H1 (cell line): ENCODE measurements around the gene TNIP3. TPM values are rescaled to one million over a fixed set of nuclear protein-coding genes. Genes with fewer than 3 reads are reported as not detected.

Experiments used
- BRCA1 ChIP-seq: IDR thresholded peaks from 2 replicates; pipeline ENCODE4 v1.6.1; 2012; ENCODE audit warnings: low read depth, low read length, improper control_type of control experiment
- CBX5 ChIP-seq: fragments of 300-800, 300-1000 bp; sonication (generic); IDR thresholded peaks from 2 replicates; pipeline ENCODE4 v1.7.1; 2016; ENCODE audit warnings: antibody characterized with exemption, low read length, low read depth
- CHD1 ChIP-seq: IDR thresholded peaks from 2 replicates; pipeline ENCODE4 v1.6.1; 2012; ENCODE audit warnings: low read depth, low read length, improper control_type of control experiment
- EP300 ChIP-seq, 2 experiments: IDR thresholded peaks; 1 replicate in 1 of 2; 2 replicates in 1 of 2; pipeline ENCODE4 v1.6.1; 2011 to 2012; ENCODE audit warnings: low read depth in 2 of 2, low read length in 2 of 2, mild to moderate bottlenecking in 2 of 2, borderline replicate concordance in 1 of 2, inconsistent platforms in 1 of 2, moderate library complexity in 1 of 2
- KDM4A ChIP-seq: IDR thresholded peaks from one replicate; pipeline ENCODE4 v1.7.1; 2012; ENCODE audit warnings: low read depth, mild to moderate bottlenecking, moderate library complexity, low read length, inconsistent platforms; ENCODE audit not compliant: severe bottlenecking
- NRF1 ChIP-seq: IDR thresholded peaks from 2 replicates; pipeline ENCODE4 v1.6.1; 2011; ENCODE audit warnings: mild to moderate bottlenecking, low read depth, low read length, improper control_type of control experiment
- POLR2A ChIP-seq, 2 experiments: IDR thresholded peaks; 1 replicate in 1 of 2; 2 replicates in 1 of 2; pipeline ENCODE4 v1.6.1; 2011; ENCODE audit warnings: low read depth in 2 of 2, low read length in 2 of 2, mild to moderate bottlenecking in 2 of 2; ENCODE audit errors: control extremely low read depth in 1 of 2
- SIN3A ChIP-seq, 2 experiments: IDR thresholded peaks in 1 of 2; conservative IDR thresholded peaks in 1 of 2; 2 replicates each; pipeline ENCODE4 v1.6.1; 2011 to 2012; ENCODE audit warnings: low read length in 2 of 2, improper control_type of control experiment in 1 of 2, low read depth in 1 of 2, mild to moderate bottlenecking in 1 of 2
- SUZ12 ChIP-seq: fragments of 200-600 bp; sonication (generic); IDR thresholded peaks from 2 replicates; pipeline ENCODE4 v1.6.1; 2012; ENCODE audit warnings: mild to moderate bottlenecking, inconsistent platforms, low read length, moderate library complexity, mixed read lengths
- TBP ChIP-seq: IDR thresholded peaks from 2 replicates; pipeline ENCODE4 v1.6.1; 2011; ENCODE audit warnings: low read depth, low read length, improper control_type of control experiment
- TEAD4 ChIP-seq: IDR thresholded peaks from 2 replicates; pipeline ENCODE4 v1.6.1; 2012; ENCODE audit warnings: low read depth, low read length, inconsistent platforms, mixed read lengths
- polyA plus RNA-seq, 7 experiments: library from polyadenylated mRNA; depleted of rRNA in 3 of 7; stranded (reverse) in 5 of 7; unstranded in 2 of 7; fragments of >200 nt in 5 of 7; fragments of 200-250 nt in 2 of 7; gene quantifications; 1 replicate in 5 of 7; 2 replicates in 1 of 7; 4 replicates in 1 of 7; pipeline versions ENCODE4 v1.2.1 to v1.2.3, GENCODE V29; 2011 to 2013; ENCODE audit warnings: missing spikeins in 2 of 7, mixed read lengths in 2 of 7
- total RNA-seq: library from RNA; stranded (reverse); fragmentation: NEBNext Ultra II Directional; extraction: Animal tissue kit (Norgen Biotek cat#: 25700); gene quantifications from 2 replicates; pipeline ENCODE4 v1.2.1, GENCODE V29; 2021
- TF ChIP-seq, protein P1 (sequence below): fragments of 300-600 bp; sonication (generic); IDR thresholded peaks from 2 replicates; pipeline ENCODE4 v1.7.1; 2012; ENCODE audit warnings: low read length, moderate library complexity, mild to moderate bottlenecking, inconsistent platforms; ENCODE audit not compliant: insufficient replicate concordance

Gene TNIP3
- total and polyA plus RNA-seq, 2 of the 8 experiments (the other 6 are each of a cell fraction or from before 2014, with no cell fraction given): not detected

DNA sequence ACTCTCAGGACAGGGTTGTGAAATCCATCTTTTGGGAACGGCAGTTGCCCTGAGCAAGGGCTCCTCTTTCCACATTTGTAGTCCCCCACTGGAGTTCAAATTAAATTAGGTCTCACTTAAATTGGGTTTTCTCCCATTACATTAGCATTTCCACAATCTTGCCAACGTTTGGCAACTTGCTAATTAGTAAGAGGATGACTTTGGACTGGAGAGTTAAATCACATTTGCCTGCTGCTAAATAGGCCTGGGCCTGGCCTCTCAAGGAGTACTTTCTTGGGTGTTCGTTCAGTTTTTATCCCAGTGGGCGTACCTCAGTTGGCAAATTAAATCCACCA is 33.8 kb downstream of the TNIP3 start (continued):
- TF ChIP-seq, protein P1, sequence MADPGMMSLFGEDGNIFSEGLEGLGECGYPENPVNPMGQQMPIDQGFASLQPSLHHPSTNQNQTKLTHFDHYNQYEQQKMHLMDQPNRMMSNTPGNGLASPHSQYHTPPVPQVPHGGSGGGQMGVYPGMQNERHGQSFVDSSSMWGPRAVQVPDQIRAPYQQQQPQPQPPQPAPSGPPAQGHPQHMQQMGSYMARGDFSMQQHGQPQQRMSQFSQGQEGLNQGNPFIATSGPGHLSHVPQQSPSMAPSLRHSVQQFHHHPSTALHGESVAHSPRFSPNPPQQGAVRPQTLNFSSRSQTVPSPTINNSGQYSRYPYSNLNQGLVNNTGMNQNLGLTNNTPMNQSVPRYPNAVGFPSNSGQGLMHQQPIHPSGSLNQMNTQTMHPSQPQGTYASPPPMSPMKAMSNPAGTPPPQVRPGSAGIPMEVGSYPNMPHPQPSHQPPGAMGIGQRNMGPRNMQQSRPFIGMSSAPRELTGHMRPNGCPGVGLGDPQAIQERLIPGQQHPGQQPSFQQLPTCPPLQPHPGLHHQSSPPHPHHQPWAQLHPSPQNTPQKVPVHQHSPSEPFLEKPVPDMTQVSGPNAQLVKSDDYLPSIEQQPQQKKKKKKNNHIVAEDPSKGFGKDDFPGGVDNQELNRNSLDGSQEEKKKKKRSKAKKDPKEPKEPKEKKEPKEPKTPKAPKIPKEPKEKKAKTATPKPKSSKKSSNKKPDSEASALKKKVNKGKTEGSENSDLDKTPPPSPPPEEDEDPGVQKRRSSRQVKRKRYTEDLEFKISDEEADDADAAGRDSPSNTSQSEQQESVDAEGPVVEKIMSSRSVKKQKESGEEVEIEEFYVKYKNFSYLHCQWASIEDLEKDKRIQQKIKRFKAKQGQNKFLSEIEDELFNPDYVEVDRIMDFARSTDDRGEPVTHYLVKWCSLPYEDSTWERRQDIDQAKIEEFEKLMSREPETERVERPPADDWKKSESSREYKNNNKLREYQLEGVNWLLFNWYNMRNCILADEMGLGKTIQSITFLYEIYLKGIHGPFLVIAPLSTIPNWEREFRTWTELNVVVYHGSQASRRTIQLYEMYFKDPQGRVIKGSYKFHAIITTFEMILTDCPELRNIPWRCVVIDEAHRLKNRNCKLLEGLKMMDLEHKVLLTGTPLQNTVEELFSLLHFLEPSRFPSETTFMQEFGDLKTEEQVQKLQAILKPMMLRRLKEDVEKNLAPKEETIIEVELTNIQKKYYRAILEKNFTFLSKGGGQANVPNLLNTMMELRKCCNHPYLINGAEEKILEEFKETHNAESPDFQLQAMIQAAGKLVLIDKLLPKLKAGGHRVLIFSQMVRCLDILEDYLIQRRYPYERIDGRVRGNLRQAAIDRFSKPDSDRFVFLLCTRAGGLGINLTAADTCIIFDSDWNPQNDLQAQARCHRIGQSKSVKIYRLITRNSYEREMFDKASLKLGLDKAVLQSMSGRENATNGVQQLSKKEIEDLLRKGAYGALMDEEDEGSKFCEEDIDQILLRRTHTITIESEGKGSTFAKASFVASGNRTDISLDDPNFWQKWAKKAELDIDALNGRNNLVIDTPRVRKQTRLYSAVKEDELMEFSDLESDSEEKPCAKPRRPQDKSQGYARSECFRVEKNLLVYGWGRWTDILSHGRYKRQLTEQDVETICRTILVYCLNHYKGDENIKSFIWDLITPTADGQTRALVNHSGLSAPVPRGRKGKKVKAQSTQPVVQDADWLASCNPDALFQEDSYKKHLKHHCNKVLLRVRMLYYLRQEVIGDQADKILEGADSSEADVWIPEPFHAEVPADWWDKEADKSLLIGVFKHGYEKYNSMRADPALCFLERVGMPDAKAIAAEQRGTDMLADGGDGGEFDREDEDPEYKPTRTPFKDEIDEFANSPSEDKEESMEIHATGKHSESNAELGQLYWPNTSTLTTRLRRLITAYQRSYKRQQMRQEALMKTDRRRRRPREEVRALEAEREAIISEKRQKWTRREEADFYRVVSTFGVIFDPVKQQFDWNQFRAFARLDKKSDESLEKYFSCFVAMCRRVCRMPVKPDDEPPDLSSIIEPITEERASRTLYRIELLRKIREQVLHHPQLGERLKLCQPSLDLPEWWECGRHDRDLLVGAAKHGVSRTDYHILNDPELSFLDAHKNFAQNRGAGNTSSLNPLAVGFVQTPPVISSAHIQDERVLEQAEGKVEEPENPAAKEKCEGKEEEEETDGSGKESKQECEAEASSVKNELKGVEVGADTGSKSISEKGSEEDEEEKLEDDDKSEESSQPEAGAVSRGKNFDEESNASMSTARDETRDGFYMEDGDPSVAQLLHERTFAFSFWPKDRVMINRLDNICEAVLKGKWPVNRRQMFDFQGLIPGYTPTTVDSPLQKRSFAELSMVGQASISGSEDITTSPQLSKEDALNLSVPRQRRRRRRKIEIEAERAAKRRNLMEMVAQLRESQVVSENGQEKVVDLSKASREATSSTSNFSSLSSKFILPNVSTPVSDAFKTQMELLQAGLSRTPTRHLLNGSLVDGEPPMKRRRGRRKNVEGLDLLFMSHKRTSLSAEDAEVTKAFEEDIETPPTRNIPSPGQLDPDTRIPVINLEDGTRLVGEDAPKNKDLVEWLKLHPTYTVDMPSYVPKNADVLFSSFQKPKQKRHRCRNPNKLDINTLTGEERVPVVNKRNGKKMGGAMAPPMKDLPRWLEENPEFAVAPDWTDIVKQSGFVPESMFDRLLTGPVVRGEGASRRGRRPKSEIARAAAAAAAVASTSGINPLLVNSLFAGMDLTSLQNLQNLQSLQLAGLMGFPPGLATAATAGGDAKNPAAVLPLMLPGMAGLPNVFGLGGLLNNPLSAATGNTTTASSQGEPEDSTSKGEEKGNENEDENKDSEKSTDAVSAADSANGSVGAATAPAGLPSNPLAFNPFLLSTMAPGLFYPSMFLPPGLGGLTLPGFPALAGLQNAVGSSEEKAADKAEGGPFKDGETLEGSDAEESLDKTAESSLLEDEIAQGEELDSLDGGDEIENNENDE: no peak
- TF ChIP-seq SUZ12: no peak
- TF ChIP-seq KDM4A: no peak
- no peak for TF ChIP-seq CBX5
- TF ChIP-seq NRF1: no peak
- no peak for TF ChIP-seq EP300 (IDR thresholded peaks at IDR 0.05; ENCODE audit: borderline replicate concordance in 1 of 2, low read depth in 2 of 2, low read length in 2 of 2)
- TF ChIP-seq TEAD4: no peak
- TF ChIP-seq TBP: no peak
- TF ChIP-seq CHD1: no peak
- TF ChIP-seq BRCA1: no peak
- no peak for TF ChIP-seq SIN3A (conservative IDR thresholded peaks at IDR 0.05 in 1 of 2, IDR thresholded peaks at IDR 0.05 in 1 of 2; ENCODE audit: low read depth in 1 of 2, low read length in 2 of 2)
- no peak for TF ChIP-seq POLR2A (IDR thresholded peaks at IDR 0.05; ENCODE audit: control extremely low read depth in 1 of 2, low read depth in 2 of 2, low read length in 2 of 2)
